HCT116 (cell line): ENCODE measurements around the gene NR1H3. TPM values are rescaled to one million over a fixed set of nuclear protein-coding genes. Genes with fewer than 3 reads are reported as not detected.

Experiments
- ATAC-seq: fragments of 200-7000 bp; cut with Tn5 transposase; 2 replicates; pipeline ENCODE4 v1.9.1; 2020; ENCODE audit warnings: mild to moderate bottlenecking, moderate library complexity
- BruUV-seq: library from RNA; stranded (reverse); fragments of 400-500 nt; replicated peaks from 2 replicates; lab custom pipeline; 2021; lab: Mats Ljungman, UMichigan
- CTCF ChIA-PET: fragments of 300-600 bp; sonication (Branson Sonifier 250); formaldehyde crosslinking; loops from one replicate; lab custom pipeline; 2021; ENCODE audit warnings: antibody characterized with exemption; lab: Charles Lee
- POLR2A ChIA-PET: fragments of 300-600, 350-600 bp; sonication (Branson Sonifier 250); formaldehyde crosslinking; loops from one replicate; lab custom pipeline; 2021; ENCODE audit warnings: antibody characterized with exemption; lab: Charles Lee
- RAD21 ChIA-PET, 2 experiments: fragments of 300-600 bp; sonication (Branson Sonifier 250); formaldehyde crosslinking; loops; one replicate each; lab custom pipeline; 2023; ENCODE audit warnings: low total read pairs in 2 of 2; ENCODE audit not compliant: uncharacterized antibody in 2 of 2, unreplicated experiment in 2 of 2, low non-redundant PET in 1 of 2; lab: Charles Lee
- DNase-seq: peaks from one replicate; pipeline ENCODE4 v3.0.0-alpha.2; 2010; ENCODE audit warnings: low read depth, low spot score
- H2AFZ ChIP-seq: fragments of 200-600 bp; shearing (Covaris generic), sonication (generic); 2 replicates; pipeline ENCODE4 v1.6.1; 2017; ENCODE audit warnings: low read depth, mixed run types, mixed read lengths, antibody characterized with exemption, low read length; ENCODE audit not compliant: poor library complexity, severe bottlenecking
- H3K27ac ChIP-seq: 2 replicates; pipeline ENCODE4 v1.5.1; 2012; ENCODE audit warnings: low read depth, low read length
- H3K27me3 ChIP-seq: fragments of 200-600 bp; sonication (generic); 2 replicates; pipeline ENCODE4 v1.6.1; 2016; ENCODE audit warnings: mixed run types, low read length, mixed read lengths; ENCODE audit not compliant: insufficient read depth
- H3K36me3 ChIP-seq, 2 experiments: fragments of 200-500 bp in 1 of 2; fragments of 200-600 bp in 1 of 2; sonication (Bioruptor generic) in 1 of 2; sonication (generic) in 1 of 2; 2 replicates each; pipeline versions ENCODE4 v1.5.1 to v1.6.1; 2014 to 2016; ENCODE audit warnings: low read length in 2 of 2, inconsistent platforms in 1 of 2, mixed read lengths in 1 of 2, mixed run types in 1 of 2; ENCODE audit not compliant: insufficient read depth in 2 of 2, control insufficient read depth in 1 of 2
- H3K4me1 ChIP-seq, 2 experiments: fragments of 200-600 bp in 1 of 2; sonication (generic) in 1 of 2; 2 replicates each; pipeline versions ENCODE4 v1.5.1 to v1.6.1; 2012 to 2017; ENCODE audit warnings: low read length in 2 of 2, inconsistent platforms in 1 of 2, mild to moderate bottlenecking in 1 of 2, mixed read lengths in 1 of 2, mixed run types in 1 of 2, moderate library complexity in 1 of 2; ENCODE audit not compliant: insufficient read depth in 2 of 2, control insufficient read depth in 1 of 2
- H3K4me2 ChIP-seq: fragments of 200-600 bp; sonication (generic); 2 replicates; pipeline ENCODE4 v1.6.1; 2017; ENCODE audit warnings: mixed run types, low read length, mixed read lengths
- H3K4me3 ChIP-seq, 2 experiments: fragments of 200-600 bp in 1 of 2; sonication (generic) in 1 of 2; replicated peaks in 1 of 2; 2 replicates each; pipeline ENCODE4 v1.5.1; 2011 to 2016; ENCODE audit warnings: low read length in 2 of 2, control low read depth in 1 of 2, low read depth in 1 of 2, mild to moderate bottlenecking in 1 of 2, mixed read lengths in 1 of 2, mixed run types in 1 of 2
- H3K79me2 ChIP-seq: fragments of 200-600 bp; sonication (generic); 2 replicates; pipeline ENCODE4 v1.6.1; 2017; ENCODE audit warnings: mild to moderate bottlenecking, mixed run types, low read length, moderate library complexity, mixed read lengths; ENCODE audit not compliant: insufficient read depth
- H3K9ac ChIP-seq: fragments of 200-600 bp; sonication (generic); 2 replicates; pipeline ENCODE4 v1.6.1; 2016; ENCODE audit warnings: low read length, mixed read lengths
- H3K9me2 ChIP-seq: fragments of 200-600 bp; sonication (generic), shearing (Covaris generic); 2 replicates; pipeline ENCODE4 v1.6.1; 2017; ENCODE audit warnings: mixed run types, mild to moderate bottlenecking, moderate library complexity; ENCODE audit not compliant: insufficient read depth
- H3K9me3 ChIP-seq, 2 experiments: fragments of 200-500 bp in 1 of 2; fragments of 200-600 bp in 1 of 2; sonication (Bioruptor generic) in 1 of 2; sonication (generic) in 1 of 2; 2 replicates each; pipeline ENCODE4 v1.6.1; 2014 to 2017; ENCODE audit warnings: low read length in 2 of 2, mixed read lengths in 2 of 2, inconsistent platforms in 1 of 2, low read depth in 1 of 2, mild to moderate bottlenecking in 1 of 2, mixed run types in 1 of 2, moderate library complexity in 1 of 2; ENCODE audit not compliant: control insufficient read depth in 1 of 2, insufficient read depth in 1 of 2
- H4K20me1 ChIP-seq: fragments of 200-600 bp; sonication (generic), shearing (Covaris generic); 2 replicates; pipeline ENCODE4 v1.6.1; 2017; ENCODE audit warnings: mixed run types, mild to moderate bottlenecking, moderate library complexity; ENCODE audit not compliant: insufficient read depth
- CEBPB ChIP-seq: IDR thresholded peaks from 2 replicates; pipeline ENCODE4 v1.6.1; 2012; ENCODE audit warnings: low read depth
- EZH2phosphoT487 ChIP-seq: fragments of 200-600 bp; IDR thresholded peaks from 2 replicates; pipeline ENCODE4 v1.6.1; 2018; ENCODE audit warnings: antibody characterized with exemption, borderline replicate concordance
- POLR2AphosphoS5 ChIP-seq: IDR thresholded peaks from 2 replicates; pipeline ENCODE4 v1.6.1; 2011; ENCODE audit warnings: mild to moderate bottlenecking, low read depth, low read length, moderate library complexity
- SIN3A ChIP-seq: IDR thresholded peaks from 2 replicates; pipeline ENCODE4 v1.6.1; 2012; ENCODE audit warnings: low read depth
- SP1 ChIP-seq: IDR thresholded peaks from 2 replicates; pipeline ENCODE4 v1.6.1; 2012; ENCODE audit warnings: low read depth
- TCF7L2 ChIP-seq: IDR thresholded peaks from 2 replicates; pipeline ENCODE4 v1.7.0; 2011; ENCODE audit warnings: borderline replicate concordance, inconsistent platforms; ENCODE audit not compliant: insufficient read depth, insufficient read length; ENCODE audit errors: extremely low read depth
- YY1 ChIP-seq: IDR thresholded peaks from 2 replicates; pipeline ENCODE4 v1.6.1; 2011; ENCODE audit warnings: low read length, low read depth, moderate library complexity, mild to moderate bottlenecking; ENCODE audit not compliant: insufficient replicate concordance; ENCODE audit errors: extremely low read depth
- ZFX ChIP-seq: fragments of 450-650 bp; IDR thresholded peaks from 2 replicates; pipeline ENCODE4 v1.6.1; 2017
- ZNF274 ChIP-seq: fragments of 200-500 bp; sonication (Bioruptor generic); IDR thresholded peaks from 2 replicates; pipeline ENCODE4 v1.6.1; 2014; ENCODE audit warnings: mild to moderate bottlenecking, low read depth, low read length, inconsistent platforms
- intact Hi-C: fragments of 100-400 bp; cut with micrococcal nuclease; formaldehyde crosslinking; loops from 2 replicates; pipeline ENCODE4 v1.10.0; 2022
- total RNA-seq: library from RNA; stranded (reverse); gene quantifications from one replicate; pipeline ENCODE4 v1.2.1, GENCODE V29; 2021; ENCODE audit not compliant: unreplicated experiment
- TF ChIP-seq, protein P1 (sequence below): IDR thresholded peaks from 2 replicates; pipeline ENCODE4 v1.6.1; 2011; ENCODE audit warnings: mild to moderate bottlenecking, low read length, moderate library complexity; ENCODE audit not compliant: insufficient replicate concordance; ENCODE audit errors: extremely low read depth
- TF ChIP-seq, protein P2 (sequence below): IDR thresholded peaks from 2 replicates; pipeline ENCODE4 v1.6.1; 2012

The NR1H3 gene
- total RNA-seq, 1 experiment from 2014 or later: 23.5 TPM

DNA sequence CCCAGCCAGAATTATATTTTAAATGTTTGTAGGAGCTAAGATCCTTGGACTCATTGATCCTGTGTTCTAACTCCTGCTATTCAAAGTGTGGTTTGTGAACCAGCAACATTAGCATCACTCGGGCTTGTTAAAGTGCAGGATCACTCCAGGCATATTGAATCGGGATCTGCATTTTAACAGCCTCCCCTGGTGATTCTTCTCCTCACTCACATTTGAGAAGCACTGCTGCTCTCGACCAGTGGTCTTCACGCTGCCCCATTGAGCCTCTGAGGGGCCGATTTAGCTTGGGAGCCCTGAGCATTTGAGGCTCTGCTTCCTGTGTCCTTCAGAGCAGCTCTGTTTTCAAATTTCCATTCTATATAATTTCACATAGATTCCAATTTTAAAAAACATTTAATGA is 23.1 kb downstream of the NR1H3 start:
- TF ChIP-seq SP1 (no peak), CEBPB (no peak), TCF7L2 (no peak)
- no peaks in the 10 kb centered on the region for H3K9me2 ChIP-seq
- RAD21 ChIA-PET: no interaction called here
- peaks cover 60 to 74% of the 10 kb centered on the region in 2 experiments for H3K36me3 ChIP-seq
- no peaks in the 10 kb centered on the region for H3K4me1 ChIP-seq
- H3K9ac ChIP-seq: no peak overlapping the region
- no peaks in the 10 kb centered on the region for H3K27me3 ChIP-seq
- H3K4me3 ChIP-seq: no peak overlapping the region
- no peaks in the 10 kb centered on the region for H4K20me1 ChIP-seq
- intact Hi-C loops: no loop called here
- H3K9me3 ChIP-seq: no peaks in the 10 kb centered on the region
- CTCF ChIA-PET: no interaction called here
- BruUV-seq: no TSS peak
- H2AFZ ChIP-seq: no peak overlapping the region
- no peak overlapping the region for H3K4me2 ChIP-seq
- ATAC-seq (no peak), DNase-seq (no peak)
- H3K27ac ChIP-seq: no peak overlapping the region
- H3K79me2 ChIP-seq: no peaks in the 10 kb centered on the region
- POLR2A ChIA-PET: interaction anchor here (0.8 kb wide), 1 partner anchor 9 kb away, joined by 3 read pairs; no protein-coding TSS in a partner anchor

DNA sequence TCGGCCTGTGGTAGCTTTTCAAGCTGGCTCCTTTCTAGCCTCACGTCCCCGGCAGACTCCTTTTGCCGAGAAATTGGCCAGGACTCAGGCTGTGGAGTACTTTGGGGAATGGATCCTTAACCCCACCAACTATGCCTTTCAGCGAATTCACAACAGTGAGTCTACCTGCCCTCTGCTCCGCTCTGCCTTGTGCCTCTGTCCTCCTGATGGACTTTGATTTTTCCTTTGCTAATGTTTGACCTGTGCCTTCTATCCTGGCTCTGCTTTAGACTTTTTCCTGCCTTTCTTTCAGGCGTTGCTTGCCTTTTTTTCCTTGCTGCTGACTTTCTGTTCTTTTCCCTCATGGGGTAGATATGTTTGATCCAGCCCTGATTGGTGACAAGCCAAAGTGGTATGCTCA is 24.7 kb downstream of the NR1H3 start:
- Histone ChIP-seq H3K36me3 (peaks cover 54 to 66% of the 10 kb centered on the region in 2 experiments), H3K9me2 (no peaks in the 10 kb centered on the region), H3K4me3 (no peak overlapping the region), H3K79me2 (no peaks in the 10 kb centered on the region), H3K4me2 (no peak overlapping the region), H3K4me1 (no peaks in the 10 kb centered on the region), H3K9me3 (no peaks in the 10 kb centered on the region), H3K9ac (no peak overlapping the region), H2AFZ (no peak overlapping the region), H3K27ac (no peak overlapping the region), H3K27me3 (no peaks in the 10 kb centered on the region), H4K20me1 (no peaks in the 10 kb centered on the region)
- ATAC-seq (no peak), DNase-seq (no peak)
- no TSS peak for BruUV-seq
- RAD21 ChIA-PET: no interaction called here
- intact Hi-C loops: no loop called here
- POLR2A ChIA-PET: no interaction called here
- TF ChIP-seq POLR2AphosphoS5 (no peak), SP1 (no peak), EZH2phosphoT487 (no peak), ZFX (no peak), YY1 (no peak), ZNF274 (no peak), TCF7L2 (no peak), SIN3A (no peak)
- TF ChIP-seq, protein P1, sequence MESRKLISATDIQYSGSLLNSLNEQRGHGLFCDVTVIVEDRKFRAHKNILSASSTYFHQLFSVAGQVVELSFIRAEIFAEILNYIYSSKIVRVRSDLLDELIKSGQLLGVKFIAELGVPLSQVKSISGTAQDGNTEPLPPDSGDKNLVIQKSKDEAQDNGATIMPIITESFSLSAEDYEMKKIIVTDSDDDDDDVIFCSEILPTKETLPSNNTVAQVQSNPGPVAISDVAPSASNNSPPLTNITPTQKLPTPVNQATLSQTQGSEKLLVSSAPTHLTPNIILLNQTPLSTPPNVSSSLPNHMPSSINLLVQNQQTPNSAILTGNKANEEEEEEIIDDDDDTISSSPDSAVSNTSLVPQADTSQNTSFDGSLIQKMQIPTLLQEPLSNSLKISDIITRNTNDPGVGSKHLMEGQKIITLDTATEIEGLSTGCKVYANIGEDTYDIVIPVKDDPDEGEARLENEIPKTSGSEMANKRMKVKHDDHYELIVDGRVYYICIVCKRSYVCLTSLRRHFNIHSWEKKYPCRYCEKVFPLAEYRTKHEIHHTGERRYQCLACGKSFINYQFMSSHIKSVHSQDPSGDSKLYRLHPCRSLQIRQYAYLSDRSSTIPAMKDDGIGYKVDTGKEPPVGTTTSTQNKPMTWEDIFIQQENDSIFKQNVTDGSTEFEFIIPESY: no peak
- TF ChIP-seq, protein P2, sequence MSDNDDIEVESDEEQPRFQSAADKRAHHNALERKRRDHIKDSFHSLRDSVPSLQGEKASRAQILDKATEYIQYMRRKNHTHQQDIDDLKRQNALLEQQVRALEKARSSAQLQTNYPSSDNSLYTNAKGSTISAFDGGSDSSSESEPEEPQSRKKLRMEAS: no peak
- CTCF ChIA-PET: no interaction called here
